Heart left ventricle (tissue), 13 donors: ENCODE results near the gene LGSN.

Experiments used
- CTCF ChIP-seq, 12 donors: fragments of 200-600 bp; sonication (generic) in 4 of 12; IDR thresholded peaks; one replicate each; pipeline versions ENCODE4 v1.5.0 to v1.8.0; 2018 to 2022; ENCODE audit warnings: antibody characterized with exemption in 12 of 12, mild to moderate bottlenecking in 5 of 12
- POLR2A ChIP-seq, 2 donors: fragments of 450-650 bp; IDR thresholded peaks; one replicate each; pipeline ENCODE4 v1.6.1; 2017; ENCODE audit warnings: antibody characterized with exemption in 2 of 2, mild to moderate bottlenecking in 2 of 2, moderate library complexity in 2 of 2
- donor health status: ischemic (EF 13 %, LVEDD 7.1; RV severe dilation, severe dysfunction).
- donor health status: DM: no; HTN: yes; CAD: no.
- donor health status: DM: no; HTN: no; CAD: no.
- donor health status: ischemic (EF 25% LVEDD 6.9; RV normal size, moderate dysfunction).
- donor health status: ischemic (EF 25% LVEDD 5.7; RV mildly dilated, moderate dysfunction).
- donor health status: ischemic (EF 35%, LVEDD 5.7; RV mildly dilated, moderate dysfunction).
- donor health status: nonischemic (EF 11% LVEDD 7.7; RV severe dilation, severe dysfunction).
- donor health status: DM: yes; HTN: yes; CAD: no.
- donor health status: PGD.
- donor health status: ischemic (EF 29% LVEDD 5.4; RV normal size, mild dysfunction).
- donor health status: nonischemic (EF 23%, LVEDD 6.1; RV moderate dilation, normal function).

GRCh38 chr6:63303476-63303875, 16.3 kb downstream of the LGSN start:
- TF ChIP-seq CTCF (IDR thresholded peaks at IDR 0.05) (no peak), POLR2A (IDR thresholded peaks at IDR 0.05) (no peak)
